K562 (cell line): Measurements from ENCODE around the gene B3GALT6. TPM values are rescaled to one million over a fixed set of nuclear protein-coding genes. Genes with fewer than 3 reads are reported as not detected.

ENCODE experiments used
- ATAC-seq: fragments of 200-7000 bp; cut with Tn5 transposase; 3 replicates; pipeline ENCODE4 v1.9.1; 2020; ENCODE audit warnings: moderate library complexity
- BruUV-seq: library from RNA; stranded (reverse); fragments of 400-500 nt; replicated peaks from 2 replicates; lab custom pipeline; 2021; lab: Mats Ljungman, UMichigan
- CTCF ChIA-PET: fragments of 300-600 bp; formaldehyde crosslinking; extraction: SDS; loops from one replicate; lab custom pipeline; 2021; ENCODE audit warnings: low intra/inter-chr PET ratio; lab: Yijun Ruan, JAX
- POLR2A ChIA-PET: fragments of 300-600, 350-650 bp; sonication (Branson Sonifier 250); formaldehyde crosslinking; extraction: SDS; loops from one replicate; lab custom pipeline; 2021; ENCODE audit warnings: antibody characterized with exemption, inconsistent platforms; lab: Yijun Ruan, JAX
- DNase-seq, 4 experiments: peaks; one replicate each; pipeline versions ENCODE4 v3.0.0 to v3.0.0-alpha.2; 2011 to 2018; ENCODE audit warnings: low spot score in 3 of 4, mixed read lengths in 3 of 4; ENCODE audit errors: extremely low read depth in 1 of 4
- FAIRE-seq: peaks from 2 replicates; lab custom pipeline; 2011; peaks lifted over from hg19 to GRCh38; lab: Jason Lieb, UNC
- H2AFZ ChIP-seq: 2 replicates; pipeline ENCODE4 v1.6.0; 2011; ENCODE audit warnings: low read depth, low read length, control low read depth, inconsistent platforms
- H3K27ac ChIP-seq: fragments of 200-600 bp; 3 replicates; pipeline ENCODE4 v1.8.0; 2011; ENCODE audit warnings: low read depth, mild to moderate bottlenecking, control low read depth, inconsistent platforms, low read length, moderate library complexity, mixed read lengths; ENCODE audit errors: extremely low read depth
- H3K27me3 ChIP-seq, 2 experiments: fragments of 300-600 bp in 1 of 2; 2 replicates in 1 of 2; 3 replicates in 1 of 2; pipeline versions ENCODE4 v1.6.0 to v1.8.0; 2011; ENCODE audit warnings: inconsistent platforms in 2 of 2, low read length in 2 of 2, mild to moderate bottlenecking in 1 of 2, mixed read lengths in 1 of 2, moderate library complexity in 1 of 2; ENCODE audit not compliant: control insufficient read depth in 2 of 2, insufficient read depth in 2 of 2
- H3K36me3 ChIP-seq: fragments of 300-600 bp; 3 replicates; pipeline ENCODE4 v1.8.0; 2011; ENCODE audit warnings: mild to moderate bottlenecking, low read length, inconsistent platforms; ENCODE audit not compliant: control insufficient read depth, insufficient read depth
- H3K4me1 ChIP-seq, 2 experiments: fragments of 200-600 bp in 1 of 2; replicated peaks in 1 of 2; 2 replicates in 1 of 2; 3 replicates in 1 of 2; pipeline versions ENCODE4 v1.5.1 to v1.8.0; 2011; ENCODE audit warnings: inconsistent platforms in 2 of 2, low read length in 2 of 2, mild to moderate bottlenecking in 1 of 2, mixed read lengths in 1 of 2, moderate library complexity in 1 of 2; ENCODE audit not compliant: control insufficient read depth in 2 of 2, insufficient read depth in 2 of 2
- H3K4me2 ChIP-seq: 2 replicates; pipeline ENCODE4 v1.6.1; 2011; ENCODE audit warnings: low read length, control low read depth, inconsistent platforms, mixed read lengths; ENCODE audit not compliant: insufficient read depth
- H3K4me3 ChIP-seq: fragments of 200-600 bp; sonication (generic), shearing (Covaris generic); 2 replicates; pipeline ENCODE4 v1.5.1; 2016; ENCODE audit warnings: control low read depth, inconsistent platforms
- H3K79me2 ChIP-seq: fragments of 200-600 bp; 3 replicates; pipeline ENCODE4 v1.8.0; 2011; ENCODE audit warnings: low read length, inconsistent platforms; ENCODE audit not compliant: control insufficient read depth, insufficient read depth
- H3K9ac ChIP-seq, 2 experiments: 2 replicates each; pipeline versions ENCODE4 v1.6.0 to v1.6.1; 2011; ENCODE audit warnings: low read depth in 2 of 2, low read length in 2 of 2, control low read depth in 1 of 2, inconsistent platforms in 1 of 2, mild to moderate bottlenecking in 1 of 2, mixed read lengths in 1 of 2; ENCODE audit not compliant: insufficient read depth in 1 of 2
- H3K9me1 ChIP-seq: one replicate; pipeline ENCODE4 v1.6.0; 2011; ENCODE audit warnings: inconsistent platforms, mild to moderate bottlenecking, low read length, moderate library complexity; ENCODE audit not compliant: control insufficient read depth, insufficient read depth
- H3K9me3 ChIP-seq: replicated peaks from 2 replicates; pipeline ENCODE4 v1.5.1; 2011; ENCODE audit warnings: low read depth, low read length, inconsistent platforms; ENCODE audit not compliant: control insufficient read depth, insufficient read depth
- H4K20me1 ChIP-seq: replicated peaks from 2 replicates; pipeline ENCODE4 v1.6.1; 2011; ENCODE audit warnings: low read length, inconsistent platforms, mixed read lengths; ENCODE audit not compliant: control insufficient read depth, insufficient read depth
- ARID1B ChIP-seq: fragments of 450-650 bp; IDR thresholded peaks from 2 replicates; pipeline ENCODE4 v1.6.1; 2016; ENCODE audit warnings: antibody characterized with exemption, mild to moderate bottlenecking, inconsistent platforms
- DPF2 ChIP-seq: fragments of 450-650 bp; IDR thresholded peaks from 2 replicates; pipeline ENCODE4 v1.6.1; 2016
- GTF2E2 ChIP-seq: fragments of 200-800 bp; sonication (Bioruptor generic); IDR thresholded peaks from 2 replicates; pipeline ENCODE4 v1.6.1; 2016; ENCODE audit warnings: missing genetic modification characterization, missing compliant biosample characterization
- HDAC1 ChIP-seq, 2 experiments: fragments of 450-650 bp; IDR thresholded peaks; 2 replicates each; pipeline ENCODE4 v1.6.1; 2016 to 2017; ENCODE audit warnings: inconsistent platforms in 1 of 2, mild to moderate bottlenecking in 1 of 2, moderate library complexity in 1 of 2
- MIER1 ChIP-seq: fragments of 450-650 bp; IDR thresholded peaks from 2 replicates; pipeline ENCODE4 v1.6.1; 2016; ENCODE audit warnings: antibody characterized with exemption, mild to moderate bottlenecking, low read depth
- NR2F6 ChIP-seq: fragments of 450-650 bp; formaldehyde crosslinking; IDR thresholded peaks from 2 replicates; pipeline ENCODE4 v1.4.0; 2020; ENCODE audit warnings: mild to moderate bottlenecking
- SMC3 ChIP-seq: conservative IDR thresholded peaks from 2 replicates; pipeline ENCODE4 v1.6.1; 2011; ENCODE audit warnings: low read depth, low read length, improper control_type of control experiment; ENCODE audit not compliant: insufficient read depth
- TAF7 ChIP-seq: fragments of 450-650 bp; IDR thresholded peaks from 2 replicates; pipeline ENCODE4 v1.6.1; 2016; ENCODE audit warnings: missing genetic modification characterization, missing compliant biosample characterization
- THRAP3 ChIP-seq: fragments of 450-650 bp; IDR thresholded peaks from 2 replicates; pipeline ENCODE4 v1.6.1; 2016; ENCODE audit warnings: mild to moderate bottlenecking, inconsistent platforms, borderline replicate concordance
- TRIM25 ChIP-seq: fragments of 450-650 bp; IDR thresholded peaks from 2 replicates; pipeline ENCODE4 v1.7.0; 2016; ENCODE audit warnings: borderline replicate concordance
- VEZF1 ChIP-seq: fragments of 200-800 bp; sonication (Bioruptor generic); IDR thresholded peaks from 2 replicates; pipeline ENCODE4 v1.6.1; 2017; ENCODE audit warnings: missing genetic modification characterization, missing compliant biosample characterization
- ZNF217 ChIP-seq: sonication (generic); formaldehyde crosslinking; IDR thresholded peaks from 2 replicates; pipeline ENCODE4 v1.8.0; 2022; ENCODE audit warnings: mild to moderate bottlenecking, missing genetic modification reagents
- ZNF431 ChIP-seq: sonication (generic); formaldehyde crosslinking; IDR thresholded peaks from 2 replicates; pipeline ENCODE4 v1.8.0; 2022; ENCODE audit warnings: mild to moderate bottlenecking, missing genetic modification reagents
- WGBS: fragments of 100-300 bp; shearing (Covaris generic); methylation state at CpG from one replicate; pipeline ENCODE4 v1.1.6; 2016; ENCODE audit warnings: low coverage, mixed read lengths; ENCODE audit not compliant: insufficient coverage; ENCODE audit errors: missing lambda C conversion rate; 5-methylcytosine and 5-hydroxymethylcytosine counted together
- in situ Hi-C: fragments of 300-500 bp; cut with MboI; formaldehyde crosslinking; loops from 4 replicates; pipeline ENCODE4 v1.15.0; 2018; ENCODE audit warnings: inconsistent platforms, mixed read lengths
- intact Hi-C: fragments of 100-400 bp; cut with micrococcal nuclease; formaldehyde crosslinking; loops from 2 replicates; pipeline ENCODE4 v1.14.2; 2022
- polyA plus RNA-seq, 8 experiments: library from polyadenylated mRNA; depleted of rRNA in 4 of 8; stranded (reverse) in 5 of 8; unstranded in 3 of 8; fragments of >200 nt; fragmentation: Nextera tagmentation in 2 of 8; fragmentation: Illumina TruSeq in 1 of 8; extraction: Ambion mirVana in 2 of 8; extraction: Trizol in 1 of 8; gene quantifications; 2 replicates each; pipeline versions ENCODE4 v1.2.1 to v1.2.3, GENCODE V29; 2011 to 2014; ENCODE audit warnings: inconsistent platforms in 1 of 8, missing spikeins in 1 of 8
- total RNA-seq, 7 experiments: library from RNA; depleted of rRNA in 6 of 7; stranded (reverse); fragments of >200 nt in 6 of 7; fragmentation: Illumina TruSeq in 2 of 7; extraction: Trizol in 2 of 7; gene quantifications; 2 replicates each; pipeline versions ENCODE4 v1.2.1 to v1.2.3, GENCODE V29; 2011 to 2021; ENCODE audit warnings: low replicate concordance in 1 of 7

Gene B3GALT6
- total and polyA plus RNA-seq, 9 of the 15 experiments (the other 6 are each of a cell fraction or from before 2014, with no cell fraction given), result 0.68 to 29.8 (median 9.9) TPM

- Histone ChIP-seq H3K27ac (peak overlapping the region; percentile 96), H2AFZ (peak overlapping the region; percentile 93), H3K36me3 (peaks cover 57% of the 10 kb centered on the region; the same call in 2 of the 3 replicates), H3K79me2 (peaks cover 86% of the 10 kb centered on the region), H3K4me3 (peak overlapping the region; percentile 79), H3K27me3 (no peaks in the 10 kb centered on the region), H3K9me3 (peaks cover 9% of the 10 kb centered on the region), H4K20me1 (peaks cover 5% of the 10 kb centered on the region; the same call in 1 of the 2 replicates), H3K9me1 (no peaks in the 10 kb centered on the region), H3K4me1 (peaks cover 6 to 82% of the 10 kb centered on the region in 2 experiments; a peak in 4 of 5 replicates), H3K4me2 (peak overlapping the region; percentile 100), H3K9ac (peak overlapping the region; percentile 93 to 99)
- peak; percentile 90 for FAIRE-seq
- in situ Hi-C loops, result no loop called here
- ChIA-PET CTCF (no interaction called here), POLR2A (interaction anchor here (0.5 to 2.2 kb wide), 14 partner anchors 9 to 109 kb away, joined by 3 to 12 read pairs (median 4); partner anchors contain the start of gene TNFRSF4)
- 6% methylated on average over 24 of the region's 24 CpGs for WGBS
- intact Hi-C loops, result loop anchor here (5.0 kb wide), 1 partner anchor 109 kb away; no protein-coding TSS in a partner anchor
- peak; percentile 23 for ATAC-seq
- peak; percentile 58 to 71 (median 64) for DNase-seq
- BruUV-seq, result TSS peak; percentile 79
- peak; percentile 32; the same call in 1 of the 2 replicates for TF ChIP-seq VEZF1 (CRISPR knock-in tag)
- peak; percentile 41; the same call in 1 of the 2 replicates for TF ChIP-seq TRIM25
- TF ChIP-seq THRAP3, result 0 out of 2 replicates have a peak, but pooled peaks have one; percentile 59
- TF ChIP-seq GTF2E2 (tag), result 0 out of 2 replicates have a peak, but pooled peaks have one; percentile 80
- 0 out of 4 replicates have a peak, but pooled peaks of 1 of the 2 experiments have one; percentile 7 for TF ChIP-seq HDAC1 (IDR thresholded peaks at IDR 0.05)
- peak; percentile 53; the same call in 1 of the 2 replicates for TF ChIP-seq MIER1
- peak; percentile 15; the same call in 1 of the 2 replicates for TF ChIP-seq ARID1B
- TF ChIP-seq TAF7 (tag), result 0 out of 2 replicates have a peak, but pooled peaks have one; percentile 15
- 0 out of 2 replicates have a peak, but pooled peaks have one; percentile 13 for TF ChIP-seq DPF2
- no peak for TF ChIP-seq ZNF217 (CRISPR knock-in tag)
- TF ChIP-seq ZNF431 (CRISPR knock-in tag), result no peak; the same call in 1 of the 2 replicates
- TF ChIP-seq NR2F6 (CRISPR knock-in tag), result no peak
- 0 out of 2 replicates have a peak, but pooled peaks have one; percentile 11 for TF ChIP-seq SMC3
Measured at GRCh38 chr1:1230656-1231399, 1.2 kb upstream of the B3GALT6 start.
